ENCODE measurements around the gene GRIN2A.

- no peak for TF ChIP-seq CTCF (conservative IDR thresholded peaks at IDR 0.05; ENCODE audit: low read length)
- no peak for TF ChIP-seq EZH2phosphoT487 (IDR thresholded peaks at IDR 0.05; ENCODE audit: borderline replicate concordance, low read depth, low read length)
Observed at GRCh38 chr16:9957002-9957401, 225.2 kb downstream of the GRIN2A start.

All from OCI-LY7 (cell line).